Prostate gland (tissue), 2 donors: ENCODE results near the gene BDKRB2. TPM values are rescaled to one million over a fixed set of nuclear protein-coding genes. Genes with fewer than 3 reads are reported as not detected.

Experiments
- DNase-seq: peaks from one replicate; pipeline ENCODE4 v3.0.0-alpha.2; 2019; ENCODE audit warnings: low spot score
- H3K27ac ChIP-seq, 2 donors: fragments of 200-600 bp; sonication (generic); 2 replicates each; pipeline ENCODE4 v1.5.1; 2017 to 2019
- H3K27me3 ChIP-seq: fragments of 200-600 bp; sonication (generic); replicated peaks from 2 replicates; pipeline ENCODE4 v1.5.1; 2019; ENCODE audit not compliant: insufficient read depth
- H3K36me3 ChIP-seq, 2 donors: fragments of 200-600 bp; sonication (generic); 1 replicate in 1 of 2; 2 replicates in 1 of 2; pipeline versions ENCODE4 v1.5.1 to v1.8.1; 2017 to 2019
- H3K4me1 ChIP-seq: fragments of 200-600 bp; sonication (generic); replicated peaks from 2 replicates; pipeline ENCODE4 v1.5.1; 2019
- H3K4me3 ChIP-seq, 2 donors: fragments of 200-600 bp; sonication (generic); 2 replicates each; pipeline ENCODE4 v1.5.1; 2017 to 2019
- H3K9me3 ChIP-seq: fragments of 200-600 bp; sonication (generic); 2 replicates; pipeline ENCODE4 v1.5.1; 2017
- CTCF ChIP-seq, 4 experiments: fragments of 200-600 bp in 2 of 4; fragments of 450-650 bp in 2 of 4; sonication (generic) in 2 of 4; IDR thresholded peaks; 1 replicate in 3 of 4; 2 replicates in 1 of 4; pipeline ENCODE4 v1.5.1; 2016 to 2019; ENCODE audit warnings: antibody characterized with exemption in 4 of 4, mild to moderate bottlenecking in 2 of 4, moderate library complexity in 2 of 4
- POLR2A ChIP-seq: fragments of 450-650 bp; IDR thresholded peaks from one replicate; pipeline ENCODE4 v1.6.1; 2016; ENCODE audit warnings: antibody characterized with exemption, mild to moderate bottlenecking
- POLR2AphosphoS5 ChIP-seq: sonication (generic); formaldehyde crosslinking; IDR thresholded peaks from one replicate; pipeline ENCODE4 v1.6.1; 2017; ENCODE audit warnings: antibody characterized with exemption
- WGBS: methylation state at CpG from one replicate; pipeline ENCODE4 v1.1.5; 2018; 5-methylcytosine and 5-hydroxymethylcytosine counted together
- intact Hi-C: fragments of 100-400 bp; cut with DNase I; formaldehyde crosslinking; loops from one replicate; pipeline ENCODE4 v1.14.2; 2022
- total RNA-seq, 2 donors: library from RNA; depleted of rRNA; stranded (reverse); fragments of >200 nt; gene quantifications; one replicate each; pipeline ENCODE4 v1.1.0, GENCODE V29; 2016

The BDKRB2 gene
- total RNA-seq, 2 donors from 2014 or later: 0.97 to 1.2 TPM

GRCh38 chr14:96203635-96204034 lies 1.0 kb upstream of the BDKRB2 start:
- intact Hi-C loops: no loop called here

GRCh38 chr14:96205059-96205977 lies 679 bp downstream of the BDKRB2 start:
- H3K27me3 ChIP-seq: no peaks in the 10 kb centered on the region
- no peaks in the 10 kb centered on the region for H3K36me3 ChIP-seq
- 41% methylated on average over 21 of the region's 21 CpGs for WGBS
- TF ChIP-seq POLR2AphosphoS5 (no peak), POLR2A (no peak), CTCF (IDR thresholded peaks at IDR 0.05) (no peak)
- no peak for DNase-seq
- intact Hi-C loops: no loop called here
- H3K4me3 ChIP-seq: peak overlapping the region; percentile 23 to 36
- H3K9me3 ChIP-seq: no peaks in the 10 kb centered on the region
- H3K4me1 ChIP-seq: no peaks in the 10 kb centered on the region
- peak overlapping the region; percentile 57 to 59 for H3K27ac ChIP-seq

More at GRCh38 chr14:96203635-96204034, 1.0 kb upstream of the BDKRB2 start:
- no peaks in the 10 kb centered on the region for H3K36me3 ChIP-seq
- no peaks in the 10 kb centered on the region for H3K9me3 ChIP-seq
- 87% methylated on average over 1 of the region's 1 CpG for WGBS
- no peak for DNase-seq
- H3K27me3 ChIP-seq: no peaks in the 10 kb centered on the region
- no peaks in the 10 kb centered on the region for H3K4me1 ChIP-seq
- TF ChIP-seq POLR2A: no peak
- H3K27ac ChIP-seq: no peak overlapping the region
- H3K4me3 ChIP-seq: no peak overlapping the region

GRCh38 chr14:96205978-96206360 lies 1.3 kb downstream of the BDKRB2 start:
- H3K4me3 ChIP-seq: no peak overlapping the region
- H3K36me3 ChIP-seq: no peaks in the 10 kb centered on the region
- intact Hi-C loops: no loop called here
- H3K9me3 ChIP-seq: no peaks in the 10 kb centered on the region
- H3K4me1 ChIP-seq: no peaks in the 10 kb centered on the region
- H3K27ac ChIP-seq: no peak overlapping the region
- WGBS: 56% methylated on average over 6 of the region's 6 CpGs
- TF ChIP-seq POLR2AphosphoS5 (no peak), CTCF (IDR thresholded peaks at IDR 0.05) (no peak), POLR2A (no peak)
- H3K27me3 ChIP-seq: no peaks in the 10 kb centered on the region
- no peak for DNase-seq

- Histone ChIP-seq H3K4me1 (no peaks in the 10 kb centered on the region), H3K36me3 (no peaks in the 10 kb centered on the region), H3K9me3 (no peaks in the 10 kb centered on the region), H3K27me3 (no peaks in the 10 kb centered on the region), H3K27ac (no peak overlapping the region), H3K4me3 (no peak overlapping the region)
- peak; percentile 16 for DNase-seq
- 41% methylated on average over 8 of the region's 8 CpGs for WGBS
- intact Hi-C loops: no loop called here
- TF ChIP-seq POLR2AphosphoS5 (peak; percentile 9), POLR2A (no peak), CTCF (IDR thresholded peaks at IDR 0.05) (no peak)
Measured at GRCh38 chr14:96206461-96206860, 1.8 kb downstream of the BDKRB2 start.

- TF ChIP-seq CTCF (IDR thresholded peaks at IDR 0.05) (no peak), POLR2A (no peak), POLR2AphosphoS5 (no peak)
- DNase-seq: no peak
- Histone ChIP-seq H3K4me3 (no peak overlapping the region), H3K27ac (no peak overlapping the region), H3K9me3 (no peaks in the 10 kb centered on the region), H3K4me1 (no peaks in the 10 kb centered on the region), H3K36me3 (no peaks in the 10 kb centered on the region), H3K27me3 (no peaks in the 10 kb centered on the region)
- WGBS: 91% methylated on average over 5 of the region's 5 CpGs
- intact Hi-C loops: no loop called here
Measured at GRCh38 chr14:96207686-96208085, 3.0 kb downstream of the BDKRB2 start.
